ENCODE measurements around the gene DUSP16.

DNA sequence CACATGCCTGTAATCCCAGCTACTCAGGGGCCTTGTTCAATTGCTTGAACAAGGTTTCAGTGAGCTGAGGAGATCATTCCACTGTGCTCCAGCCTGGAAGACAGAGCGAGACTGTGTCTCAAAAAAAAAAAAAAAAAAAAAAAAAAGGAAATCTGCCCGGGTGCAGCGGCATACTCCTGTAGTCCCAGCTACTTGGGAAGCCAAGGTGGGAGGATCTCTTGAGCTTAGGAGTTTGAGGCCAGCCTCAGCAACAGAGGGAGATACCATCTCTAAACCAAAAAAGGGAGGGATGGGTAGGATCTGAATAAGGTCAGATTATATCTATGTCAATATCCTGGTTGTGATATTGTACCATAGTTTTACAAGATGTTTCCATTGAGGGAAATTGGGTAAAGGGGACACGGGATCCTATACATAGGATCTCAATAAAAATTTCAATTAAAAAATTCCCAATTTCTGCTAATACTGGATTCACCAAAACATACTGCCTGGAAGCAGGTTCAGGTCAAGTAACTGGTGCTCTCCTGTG lies 129.4 kb downstream of the DUSP16 start:
- TF ChIP-seq, protein P1, sequence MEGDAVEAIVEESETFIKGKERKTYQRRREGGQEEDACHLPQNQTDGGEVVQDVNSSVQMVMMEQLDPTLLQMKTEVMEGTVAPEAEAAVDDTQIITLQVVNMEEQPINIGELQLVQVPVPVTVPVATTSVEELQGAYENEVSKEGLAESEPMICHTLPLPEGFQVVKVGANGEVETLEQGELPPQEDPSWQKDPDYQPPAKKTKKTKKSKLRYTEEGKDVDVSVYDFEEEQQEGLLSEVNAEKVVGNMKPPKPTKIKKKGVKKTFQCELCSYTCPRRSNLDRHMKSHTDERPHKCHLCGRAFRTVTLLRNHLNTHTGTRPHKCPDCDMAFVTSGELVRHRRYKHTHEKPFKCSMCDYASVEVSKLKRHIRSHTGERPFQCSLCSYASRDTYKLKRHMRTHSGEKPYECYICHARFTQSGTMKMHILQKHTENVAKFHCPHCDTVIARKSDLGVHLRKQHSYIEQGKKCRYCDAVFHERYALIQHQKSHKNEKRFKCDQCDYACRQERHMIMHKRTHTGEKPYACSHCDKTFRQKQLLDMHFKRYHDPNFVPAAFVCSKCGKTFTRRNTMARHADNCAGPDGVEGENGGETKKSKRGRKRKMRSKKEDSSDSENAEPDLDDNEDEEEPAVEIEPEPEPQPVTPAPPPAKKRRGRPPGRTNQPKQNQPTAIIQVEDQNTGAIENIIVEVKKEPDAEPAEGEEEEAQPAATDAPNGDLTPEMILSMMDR (conservative IDR thresholded peaks at IDR 0.05; ENCODE audit: low read depth, low read length): no peak
- no peak for TF ChIP-seq EZH2phosphoT487 (IDR thresholded peaks at IDR 0.05; ENCODE audit: borderline replicate concordance, low read length)
- no peak for TF ChIP-seq EZH2 (IDR thresholded peaks at IDR 0.05; ENCODE audit: low read length, unreplicated experiment)

Measured in PC-3 (cell line).